Activated T-cell treated with anti-CD3 and anti-CD28 coated beads for 24 hours (primary cell): Measurements from ENCODE around the gene KCNJ9.
"Not testable (repeated sequence)": the region's sequence is repeated elsewhere in the genome, so short reads cannot be mapped to it uniquely, and the experiment has no call there.

ENCODE experiments used
- DNase-seq: peaks from one replicate; pipeline ENCODE4 v3.0.0-alpha.2; 2020; ENCODE audit warnings: low read depth

The KCNJ9 gene

DNA sequence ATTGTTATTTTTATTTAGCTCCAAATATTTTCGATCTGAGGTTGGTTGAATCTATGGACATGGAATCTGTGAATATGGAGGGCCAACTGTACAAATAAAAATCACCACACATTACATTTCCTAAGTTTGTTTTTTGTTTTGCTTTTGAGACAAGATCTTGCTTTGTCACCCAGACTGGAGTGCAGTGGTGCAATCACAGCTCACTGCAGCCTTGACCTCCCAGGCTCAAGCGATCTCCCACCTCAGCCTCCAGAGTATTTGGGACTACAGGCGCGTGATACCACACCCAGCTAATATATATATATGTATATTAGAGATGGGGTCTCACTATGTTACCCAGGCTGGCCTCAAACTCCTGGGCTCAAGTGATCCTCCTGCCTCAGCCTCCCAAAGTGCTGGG is 45.0 kb downstream of the KCNJ9 start:
- not testable (repeated sequence) for DNase-seq

DNA sequence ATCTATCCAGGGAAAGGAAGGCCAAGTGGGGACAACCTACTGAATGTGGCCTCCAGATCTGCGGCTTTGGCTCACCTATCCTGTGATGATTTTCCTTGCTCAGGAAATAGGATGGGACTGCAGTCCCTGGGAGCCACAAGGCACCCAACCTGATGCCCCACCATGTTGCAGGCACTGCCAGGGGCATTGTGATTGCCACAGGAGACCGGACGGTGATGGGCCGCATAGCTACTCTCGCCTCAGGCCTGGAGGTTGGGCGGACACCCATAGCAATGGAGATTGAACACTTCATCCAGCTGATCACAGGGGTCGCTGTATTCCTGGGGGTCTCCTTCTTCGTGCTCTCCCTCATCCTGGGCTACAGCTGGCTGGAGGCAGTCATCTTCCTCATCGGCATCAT is 46.0 kb downstream of the KCNJ9 start:
- DNase-seq: no peak

DNA sequence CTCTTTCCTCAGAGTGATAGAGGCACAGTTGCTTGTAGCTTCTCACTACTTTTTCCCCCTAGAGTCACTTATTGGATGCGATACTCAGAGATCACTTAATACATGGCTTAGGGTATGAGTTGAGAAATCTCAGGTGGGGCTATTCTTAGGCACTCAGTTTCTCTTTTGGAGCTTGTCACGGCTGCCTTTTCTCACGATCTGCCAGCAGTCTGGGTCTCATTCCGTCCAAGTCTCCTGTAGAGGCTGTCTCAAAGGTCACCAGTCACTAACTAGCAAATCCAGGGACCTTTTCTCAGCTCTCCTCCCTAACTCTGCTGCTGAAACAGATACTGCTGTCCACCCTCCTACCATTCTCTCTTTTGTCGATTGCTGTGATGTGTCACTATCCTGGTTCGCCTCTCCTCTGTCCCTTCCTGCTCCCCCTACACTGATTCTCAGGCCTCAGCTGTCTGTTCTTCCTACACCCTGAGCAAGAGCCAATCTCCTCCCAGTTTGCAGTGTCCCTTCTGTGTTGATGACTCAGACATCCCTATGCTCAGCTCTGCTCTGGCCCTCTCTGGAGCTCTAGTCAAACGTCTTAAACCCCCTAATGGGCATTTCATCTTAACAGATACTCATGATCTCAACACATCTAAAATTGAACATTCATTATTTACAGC is 46.7 kb downstream of the KCNJ9 start:
- no peak for DNase-seq

DNA sequence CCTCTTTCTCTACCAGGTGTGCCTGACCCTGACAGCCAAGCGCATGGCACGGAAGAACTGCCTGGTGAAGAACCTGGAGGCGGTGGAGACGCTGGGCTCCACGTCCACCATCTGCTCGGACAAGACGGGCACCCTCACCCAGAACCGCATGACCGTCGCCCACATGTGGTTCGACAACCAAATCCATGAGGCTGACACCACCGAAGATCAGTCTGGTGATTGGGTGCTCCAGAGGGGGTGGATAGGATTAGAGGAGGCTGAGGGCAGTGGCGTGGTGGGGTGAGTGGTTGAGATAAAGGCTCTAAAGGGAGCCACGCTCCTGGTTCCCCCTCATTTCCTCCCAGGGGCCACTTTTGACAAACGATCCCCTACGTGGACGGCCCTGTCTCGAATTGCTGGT is 47.3 kb downstream of the KCNJ9 start:
- no peak for DNase-seq

DNA sequence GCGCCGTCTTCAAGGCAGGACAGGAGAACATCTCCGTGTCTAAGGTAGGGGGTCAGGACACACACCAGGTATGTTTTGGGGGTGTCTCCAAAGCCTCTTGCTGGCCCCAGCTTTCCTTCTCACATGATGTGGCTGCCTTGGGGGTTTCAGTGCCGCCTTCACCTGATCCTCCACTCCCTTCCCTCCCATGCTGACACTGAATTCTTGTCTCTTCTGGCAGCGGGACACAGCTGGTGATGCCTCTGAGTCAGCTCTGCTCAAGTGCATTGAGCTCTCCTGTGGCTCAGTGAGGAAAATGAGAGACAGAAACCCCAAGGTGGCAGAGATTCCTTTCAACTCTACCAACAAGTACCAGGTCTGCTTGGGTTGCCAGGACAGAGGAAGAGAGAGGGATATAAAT is 47.7 kb downstream of the KCNJ9 start:
- DNase-seq: no peak

DNA sequence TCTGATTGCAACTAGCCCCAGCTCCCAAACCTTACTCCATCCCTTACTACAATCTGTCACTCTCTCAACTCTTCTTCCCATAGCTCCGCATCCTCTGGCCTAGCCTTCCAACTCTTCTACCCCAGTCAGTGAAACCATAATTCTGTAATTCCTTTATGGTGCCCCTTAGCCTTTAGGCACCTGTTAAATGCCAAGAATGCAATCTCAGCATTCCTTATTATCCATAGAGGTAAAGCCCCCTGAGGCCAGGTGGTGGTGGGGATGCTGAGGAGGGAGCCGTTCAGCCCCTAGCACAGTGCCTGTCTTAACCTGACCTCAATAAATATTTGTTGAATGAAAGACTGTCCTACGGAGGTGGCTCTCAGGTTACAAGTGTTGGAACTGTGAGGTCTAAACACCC is 48.2 kb downstream of the KCNJ9 start:
- DNase-seq: no peak

DNA sequence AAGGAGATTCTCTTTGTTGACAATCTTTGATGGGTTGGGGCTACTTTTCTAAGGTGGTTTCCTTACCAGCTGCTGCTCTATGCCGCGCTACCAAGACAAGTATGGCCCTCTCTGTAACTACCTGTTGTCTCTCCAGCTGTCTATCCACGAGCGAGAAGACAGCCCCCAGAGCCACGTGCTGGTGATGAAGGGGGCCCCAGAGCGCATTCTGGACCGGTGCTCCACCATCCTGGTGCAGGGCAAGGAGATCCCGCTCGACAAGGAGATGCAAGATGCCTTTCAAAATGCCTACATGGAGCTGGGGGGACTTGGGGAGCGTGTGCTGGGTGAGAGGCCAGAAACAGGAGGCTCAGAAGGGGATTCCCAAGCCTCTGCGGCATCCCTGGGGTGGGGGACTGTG is 48.6 kb downstream of the KCNJ9 start:
- no peak for DNase-seq

DNA sequence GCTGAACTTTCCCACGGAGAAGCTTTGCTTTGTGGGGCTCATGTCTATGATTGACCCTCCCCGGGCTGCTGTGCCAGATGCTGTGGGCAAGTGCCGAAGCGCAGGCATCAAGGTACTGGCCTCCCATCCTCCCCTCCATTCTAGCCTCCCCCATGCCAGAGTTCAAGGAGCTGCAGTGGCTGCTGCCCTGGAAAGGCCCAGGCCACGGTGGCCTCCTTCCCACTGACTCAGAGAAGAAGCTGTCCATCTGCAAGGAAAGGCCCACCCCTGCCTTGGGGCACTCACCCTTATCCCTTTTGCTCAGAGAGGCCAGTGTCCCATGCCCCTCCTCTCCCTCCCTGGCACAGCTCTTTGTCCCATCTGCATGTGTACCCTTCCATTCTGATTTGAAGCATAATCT is 49.1 kb downstream of the KCNJ9 start:
- no peak for DNase-seq

DNA sequence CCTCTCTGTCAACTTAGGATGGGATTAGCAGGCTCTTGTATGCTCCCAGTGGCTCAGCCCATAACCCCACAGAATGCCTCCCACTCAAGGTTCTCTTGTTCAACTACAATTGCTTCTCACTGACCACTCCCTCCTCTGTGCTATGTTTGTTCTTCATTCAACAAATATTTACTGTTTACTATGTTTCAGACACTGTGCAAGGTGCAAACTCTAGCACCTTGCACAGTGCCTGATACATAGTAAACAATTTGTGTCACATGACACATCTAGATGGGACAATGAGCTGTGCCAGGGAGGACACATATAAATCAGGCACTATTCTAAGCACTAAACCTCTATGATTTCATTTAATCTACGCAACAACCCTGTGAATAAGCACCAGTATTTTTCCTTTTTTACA is 49.6 kb downstream of the KCNJ9 start:
- no peak for DNase-seq

DNA sequence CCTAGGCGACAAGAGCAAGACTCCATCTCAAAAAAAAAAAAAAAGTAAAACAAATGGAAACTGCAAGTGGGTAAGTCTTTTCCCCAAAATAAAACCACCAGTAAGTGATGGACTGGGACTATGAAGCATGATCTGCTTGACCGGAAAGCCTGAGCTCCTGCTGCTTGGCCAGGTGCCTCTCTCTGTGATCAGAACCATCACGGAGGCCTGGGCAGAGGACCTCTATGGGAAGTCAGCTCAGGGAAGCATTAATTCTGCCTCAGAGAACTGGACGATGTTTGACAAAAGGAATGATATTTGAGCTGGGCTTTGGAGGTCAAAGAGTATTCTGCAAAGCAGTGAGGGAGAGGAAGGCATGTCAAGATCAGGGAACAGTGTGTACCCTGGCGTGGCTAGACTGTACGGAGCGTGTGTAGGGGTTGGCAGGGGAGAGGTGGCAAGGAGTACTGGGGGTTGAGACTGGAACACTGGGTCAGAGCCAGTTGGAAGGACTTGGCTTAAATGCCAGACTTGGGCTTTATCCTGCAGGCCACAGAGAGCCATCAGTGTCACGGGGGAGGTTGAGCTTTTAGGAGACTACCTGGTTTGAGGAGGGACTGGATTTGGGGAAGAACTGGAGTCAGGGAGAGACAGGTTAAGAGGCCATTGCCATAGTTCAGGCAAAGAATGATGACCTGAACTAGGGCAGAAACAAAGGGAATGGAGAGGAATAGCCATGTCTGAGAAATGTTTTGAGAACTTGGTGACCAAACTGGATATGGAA is 50.6 kb downstream of the KCNJ9 start:
- no peak for DNase-seq

DNA sequence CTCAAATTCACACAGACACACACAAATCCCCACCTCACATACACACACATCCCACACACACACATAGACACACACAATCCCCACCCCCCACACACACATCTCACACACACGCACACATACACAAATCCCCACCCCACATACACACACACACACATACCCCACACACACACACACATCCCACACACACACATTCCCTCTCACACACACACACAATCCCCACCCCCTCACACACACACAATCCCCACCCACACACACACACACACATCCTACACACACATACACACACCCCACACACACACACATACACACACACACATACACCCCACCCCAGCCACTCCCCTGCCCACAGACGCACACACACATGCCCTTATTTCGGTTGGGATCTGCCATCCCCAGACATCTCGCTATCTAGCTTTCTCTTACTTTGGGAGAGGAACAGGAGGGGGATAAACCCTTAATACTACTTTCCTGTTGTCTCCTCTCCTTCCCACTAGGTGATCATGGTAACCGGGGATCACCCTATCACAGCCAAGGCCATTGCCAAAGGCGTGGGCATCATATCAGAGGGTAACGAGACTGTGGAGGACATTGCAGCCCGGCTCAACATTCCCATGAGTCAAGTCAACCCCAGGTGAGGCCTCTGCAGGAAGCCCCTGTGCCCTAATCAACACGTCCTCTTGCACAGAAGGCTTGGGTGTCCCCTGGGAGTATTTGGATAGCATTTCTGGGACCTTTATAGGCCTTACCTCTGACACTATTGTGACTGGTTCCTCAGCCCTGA is 52.8 kb downstream of the KCNJ9 start:
- no peak for DNase-seq

DNA sequence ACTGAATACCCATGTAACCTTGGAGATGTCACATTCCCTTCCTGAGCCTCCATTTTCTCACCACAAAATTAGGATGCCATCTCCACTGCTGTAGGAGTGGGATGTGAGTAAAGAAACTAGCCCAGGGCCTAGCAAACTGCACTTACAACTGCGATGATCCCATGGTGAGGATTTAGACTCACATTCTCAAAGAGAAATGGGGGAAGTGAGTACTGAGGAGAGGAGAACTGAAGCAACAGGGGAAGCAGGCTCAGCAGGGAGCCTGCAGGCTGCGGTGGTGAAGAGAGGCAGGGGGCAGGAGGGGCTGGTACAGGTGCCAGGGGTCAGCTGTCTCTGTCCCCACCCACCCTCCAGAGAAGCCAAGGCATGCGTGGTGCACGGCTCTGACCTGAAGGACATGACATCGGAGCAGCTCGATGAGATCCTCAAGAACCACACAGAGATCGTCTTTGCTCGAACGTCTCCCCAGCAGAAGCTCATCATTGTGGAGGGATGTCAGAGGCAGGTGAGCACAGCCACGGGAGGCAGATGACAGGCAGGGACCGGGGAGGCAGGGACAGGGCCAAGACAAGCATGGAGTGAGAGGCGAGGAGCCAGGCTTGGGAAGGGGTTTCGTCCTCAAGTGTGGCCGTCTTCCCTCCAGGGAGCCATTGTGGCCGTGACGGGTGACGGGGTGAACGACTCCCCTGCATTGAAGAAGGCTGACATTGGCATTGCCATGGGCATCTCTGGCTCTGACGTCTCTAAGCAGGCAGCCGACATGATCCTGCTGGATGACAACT is 53.6 kb downstream of the KCNJ9 start:
- no peak for DNase-seq

DNA sequence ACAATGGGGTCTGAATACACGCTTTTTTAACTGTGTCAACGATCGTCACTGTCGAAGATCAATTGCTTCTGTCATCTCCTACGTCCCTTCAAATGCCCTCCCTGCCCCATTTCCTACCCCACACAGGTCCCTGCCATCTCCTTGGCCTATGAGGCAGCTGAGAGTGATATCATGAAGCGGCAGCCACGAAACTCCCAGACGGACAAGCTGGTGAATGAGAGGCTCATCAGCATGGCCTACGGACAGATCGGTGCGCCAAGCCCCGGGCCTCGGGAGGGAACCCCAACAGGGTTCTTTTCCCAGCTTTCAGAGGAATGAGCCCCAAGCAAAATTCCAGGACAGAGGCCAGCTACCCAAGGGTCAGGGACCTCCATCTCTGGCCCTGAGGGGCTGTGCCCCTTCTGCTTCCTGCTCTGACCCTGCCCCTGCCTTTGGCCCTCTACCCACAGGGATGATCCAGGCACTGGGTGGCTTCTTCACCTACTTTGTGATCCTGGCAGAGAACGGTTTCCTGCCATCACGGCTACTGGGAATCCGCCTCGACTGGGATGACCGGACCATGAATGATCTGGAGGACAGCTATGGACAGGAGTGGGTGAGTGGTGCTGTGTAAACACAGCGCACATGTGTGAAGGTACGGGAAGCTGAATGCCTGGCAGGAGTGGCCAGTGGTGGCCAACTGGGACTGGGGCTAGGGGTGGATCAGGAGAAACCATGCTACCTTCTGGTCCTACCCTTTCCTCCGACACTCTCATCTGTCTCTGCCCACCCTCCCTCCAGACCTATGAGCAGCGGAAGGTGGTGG is 55.0 kb downstream of the KCNJ9 start:
- no peak for DNase-seq

DNA sequence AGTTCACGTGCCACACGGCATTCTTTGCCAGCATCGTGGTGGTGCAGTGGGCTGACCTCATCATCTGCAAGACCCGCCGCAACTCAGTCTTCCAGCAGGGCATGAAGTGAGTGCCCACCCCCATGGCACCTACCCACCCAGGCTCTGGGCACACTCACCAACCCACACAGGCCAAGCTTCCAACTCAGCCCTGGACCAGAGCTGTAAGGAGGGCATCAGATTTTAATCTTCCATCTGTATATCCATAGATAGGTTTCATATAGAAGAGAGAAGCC is 55.5 kb downstream of the KCNJ9 start:
- no peak for DNase-seq

DNA sequence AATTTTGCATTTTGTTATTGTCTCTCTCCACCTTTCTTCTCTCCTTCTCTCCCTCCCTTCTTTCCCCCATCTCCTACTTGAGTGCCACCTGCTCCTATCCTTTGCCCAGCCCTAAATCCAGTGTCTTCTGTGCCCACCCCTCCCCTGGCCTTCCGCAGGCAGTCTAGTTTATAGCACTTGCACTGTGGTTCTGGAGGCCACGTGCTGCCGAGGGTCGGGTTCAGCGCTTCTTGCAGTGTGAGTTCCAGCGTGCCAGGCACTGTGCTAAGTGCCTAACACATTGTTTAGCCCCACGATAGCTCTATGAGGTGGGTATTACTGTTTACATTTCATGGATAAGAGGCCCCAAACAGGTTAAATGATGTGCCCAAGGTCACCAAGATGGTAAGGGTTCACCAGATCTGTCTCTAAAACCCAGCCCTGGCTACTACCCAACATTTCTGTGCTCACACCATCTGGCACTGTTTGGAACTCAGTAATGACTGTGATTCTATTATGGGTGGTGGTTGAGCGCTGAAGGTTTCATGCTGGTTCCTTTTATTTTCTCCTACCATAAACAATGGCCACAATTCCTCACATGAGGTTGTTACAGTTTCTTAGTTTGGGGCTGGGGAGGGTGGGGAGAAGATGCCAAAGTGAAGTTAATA is 56.0 kb downstream of the KCNJ9 start:
- DNase-seq: no peak

DNA sequence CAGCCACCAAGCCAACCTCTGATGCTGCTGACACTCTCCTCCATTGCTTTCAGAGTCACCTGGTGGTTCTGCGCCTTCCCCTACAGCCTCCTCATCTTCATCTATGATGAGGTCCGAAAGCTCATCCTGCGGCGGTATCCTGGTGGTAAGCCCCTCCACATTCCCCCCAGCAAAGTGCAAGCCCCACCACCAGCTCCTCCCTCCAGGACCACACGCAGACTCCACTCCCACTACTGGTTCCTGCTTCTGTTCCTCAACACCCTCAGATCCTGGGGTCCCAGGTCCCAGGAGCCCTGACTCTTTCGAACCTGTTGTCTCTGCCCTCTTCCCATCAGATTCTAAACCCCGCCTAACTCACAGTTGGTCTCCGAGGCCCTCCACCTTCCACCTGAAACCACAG is 58.5 kb downstream of the KCNJ9 start:
- DNase-seq: no peak
